Measurements from ENCODE around the gene PBLD. TPM values are rescaled to one million over a fixed set of nuclear protein-coding genes. Genes with fewer than 3 reads are reported as not detected.
A peak's percentile ranks its signal among the peaks of the same experiment; 100 is the strongest.

The PBLD gene
- total and polyA plus RNA-seq, 9 of the 15 experiments (the other 6 are each of a cell fraction or from before 2014, with no cell fraction given): 1.2 to 4.3 (median 2.5) TPM

DNA sequence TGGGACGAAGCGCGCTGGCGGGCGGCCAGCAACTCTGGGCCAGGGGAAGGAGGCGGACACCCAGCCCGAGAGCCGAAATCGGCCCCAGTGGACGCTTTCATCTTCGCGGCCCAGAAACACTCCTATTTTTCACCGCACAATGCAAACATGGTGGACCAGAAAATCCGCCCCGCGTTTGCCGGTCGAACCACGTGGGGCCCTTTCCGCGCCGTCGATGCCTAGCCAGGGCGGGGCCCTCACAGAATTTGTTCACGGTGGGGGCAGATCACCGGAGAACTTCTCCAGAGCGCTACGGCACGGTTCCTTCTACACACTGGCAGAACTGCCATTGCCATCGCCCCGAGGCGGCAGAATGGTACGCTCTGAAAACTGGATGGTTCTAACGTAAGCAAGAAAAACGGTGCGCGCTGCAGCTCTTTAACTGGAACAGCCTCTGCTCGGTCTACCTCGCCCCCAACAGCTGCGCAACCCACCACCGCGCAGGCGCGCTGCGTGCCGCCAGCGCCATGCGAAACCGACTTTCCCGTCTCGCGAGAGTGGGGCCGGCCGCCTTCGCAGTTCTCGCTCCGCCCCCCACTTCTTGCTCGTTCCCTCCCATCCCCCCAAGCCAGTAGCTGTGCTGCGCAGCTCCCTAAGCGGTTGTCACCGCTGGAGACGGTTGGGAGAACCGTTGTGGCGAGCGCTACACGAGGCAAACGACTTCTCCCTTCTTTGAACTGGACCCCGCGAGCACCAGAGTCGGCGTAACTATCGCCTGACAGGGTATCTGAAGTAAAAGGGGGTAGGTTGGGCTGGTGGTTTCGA lies 1.1 kb downstream of the PBLD start, which contains the start of gene HNRNPH3 (continued):
- TF ChIP-seq PHF21A (IDR thresholded peaks at IDR 0.05; ENCODE audit: borderline replicate concordance, low read depth) (peak; percentile 55; the same call in 1 of the 2 replicates), ZNF174 (CRISPR knock-in tag; IDR thresholded peaks at IDR 0.05) (no peak), MCM5 (IDR thresholded peaks at IDR 0.05; ENCODE audit: low read depth) (no peak), CREB1 (IDR thresholded peaks at IDR 0.05) (peak; percentile 73), CREB1 (CRISPR knock-in tag; IDR thresholded peaks at IDR 0.05) (no peak; the same call in 1 of the 2 replicates), MEF2A (IDR thresholded peaks at IDR 0.05; ENCODE audit: control insufficient read depth, low read depth, low read length) (no peak), MCM7 (IDR thresholded peaks at IDR 0.05) (no peak), NFATC3 (IDR thresholded peaks at IDR 0.05) (no peak), HMGN3 (IDR thresholded peaks at IDR 0.05; ENCODE audit: borderline replicate concordance, extremely low read depth, insufficient read length, low read depth, low read length) (peak; percentile 93), NFYB (IDR thresholded peaks at IDR 0.05; ENCODE audit: extremely low read depth, insufficient read length) (no peak), ZNF354B (CRISPR knock-in tag; IDR thresholded peaks at IDR 0.05) (peak; percentile 29; the same call in 1 of the 2 replicates), HDAC2 (IDR thresholded peaks at IDR 0.05) (peak; percentile 93), ILF3 (IDR thresholded peaks at IDR 0.05; ENCODE audit: borderline replicate concordance) (0 out of 2 replicates have a peak, but pooled peaks have one; percentile 44), RBM39 (optimal IDR thresholded peaks at IDR 0.05; ENCODE audit: low read depth, low read length) (peak; percentile 76), ZNF785 (CRISPR knock-in tag; IDR thresholded peaks at IDR 0.05) (no peak), FOSL1 (tag; conservative IDR thresholded peaks at IDR 0.05) (no peak), ZNF408 (CRISPR knock-in tag; IDR thresholded peaks at IDR 0.05; ENCODE audit: low read depth) (no peak), ZNF586 (CRISPR knock-in tag; conservative IDR thresholded peaks at IDR 0.05) (0 out of 2 replicates have a peak, but pooled peaks have one; percentile 20), DDX20 (tag; IDR thresholded peaks at IDR 0.05; ENCODE audit: low read depth) (no peak), SRSF7 (optimal IDR thresholded peaks at IDR 0.05; ENCODE audit: low read depth, low read length) (no peak), CREM (IDR thresholded peaks at IDR 0.05; ENCODE audit: low read depth) (peak; percentile 71), EGR1 (conservative IDR thresholded peaks at IDR 0.05) (peak; percentile 92)
- TF ChIP-seq, protein P1, sequence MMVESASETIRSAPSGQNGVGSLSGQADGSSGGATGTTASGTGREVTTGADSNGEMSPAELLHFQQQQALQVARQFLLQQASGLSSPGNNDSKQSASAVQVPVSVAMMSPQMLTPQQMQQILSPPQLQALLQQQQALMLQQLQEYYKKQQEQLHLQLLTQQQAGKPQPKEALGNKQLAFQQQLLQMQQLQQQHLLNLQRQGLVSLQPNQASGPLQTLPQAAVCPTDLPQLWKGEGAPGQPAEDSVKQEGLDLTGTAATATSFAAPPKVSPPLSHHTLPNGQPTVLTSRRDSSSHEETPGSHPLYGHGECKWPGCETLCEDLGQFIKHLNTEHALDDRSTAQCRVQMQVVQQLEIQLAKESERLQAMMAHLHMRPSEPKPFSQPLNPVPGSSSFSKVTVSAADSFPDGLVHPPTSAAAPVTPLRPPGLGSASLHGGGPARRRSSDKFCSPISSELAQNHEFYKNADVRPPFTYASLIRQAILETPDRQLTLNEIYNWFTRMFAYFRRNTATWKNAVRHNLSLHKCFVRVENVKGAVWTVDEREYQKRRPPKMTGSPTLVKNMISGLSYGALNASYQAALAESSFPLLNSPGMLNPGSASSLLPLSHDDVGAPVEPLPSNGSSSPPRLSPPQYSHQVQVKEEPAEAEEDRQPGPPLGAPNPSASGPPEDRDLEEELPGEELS (CRISPR knock-in tag; IDR thresholded peaks at IDR 0.05; ENCODE audit: borderline replicate concordance): peak; percentile 88; the same call in 1 of the 2 replicates
- TF ChIP-seq, protein P2, sequence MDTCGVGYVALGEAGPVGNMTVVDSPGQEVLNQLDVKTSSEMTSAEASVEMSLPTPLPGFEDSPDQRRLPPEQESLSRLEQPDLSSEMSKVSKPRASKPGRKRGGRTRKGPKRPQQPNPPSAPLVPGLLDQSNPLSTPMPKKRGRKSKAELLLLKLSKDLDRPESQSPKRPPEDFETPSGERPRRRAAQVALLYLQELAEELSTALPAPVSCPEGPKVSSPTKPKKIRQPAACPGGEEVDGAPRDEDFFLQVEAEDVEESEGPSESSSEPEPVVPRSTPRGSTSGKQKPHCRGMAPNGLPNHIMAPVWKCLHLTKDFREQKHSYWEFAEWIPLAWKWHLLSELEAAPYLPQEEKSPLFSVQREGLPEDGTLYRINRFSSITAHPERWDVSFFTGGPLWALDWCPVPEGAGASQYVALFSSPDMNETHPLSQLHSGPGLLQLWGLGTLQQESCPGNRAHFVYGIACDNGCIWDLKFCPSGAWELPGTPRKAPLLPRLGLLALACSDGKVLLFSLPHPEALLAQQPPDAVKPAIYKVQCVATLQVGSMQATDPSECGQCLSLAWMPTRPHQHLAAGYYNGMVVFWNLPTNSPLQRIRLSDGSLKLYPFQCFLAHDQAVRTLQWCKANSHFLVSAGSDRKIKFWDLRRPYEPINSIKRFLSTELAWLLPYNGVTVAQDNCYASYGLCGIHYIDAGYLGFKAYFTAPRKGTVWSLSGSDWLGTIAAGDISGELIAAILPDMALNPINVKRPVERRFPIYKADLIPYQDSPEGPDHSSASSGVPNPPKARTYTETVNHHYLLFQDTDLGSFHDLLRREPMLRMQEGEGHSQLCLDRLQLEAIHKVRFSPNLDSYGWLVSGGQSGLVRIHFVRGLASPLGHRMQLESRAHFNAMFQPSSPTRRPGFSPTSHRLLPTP (IDR thresholded peaks at IDR 0.05; ENCODE audit: borderline replicate concordance, extremely low read depth, insufficient read length): no peak
